Vagina (tissue), 2 donors: ENCODE measurements around the gene PDK4.

Experiments
- CTCF ChIP-seq, 3 experiments: fragments of 450-650 bp in 2 of 3; fragments of 200-600 bp in 1 of 3; sonication (generic) in 1 of 3; IDR thresholded peaks; one replicate each; pipeline ENCODE4 v1.5.1; 2017 to 2019; ENCODE audit warnings: antibody characterized with exemption in 3 of 3, mild to moderate bottlenecking in 2 of 3, moderate library complexity in 2 of 3
- POLR2A ChIP-seq, 2 donors: fragments of 450-650 bp; IDR thresholded peaks; one replicate each; pipeline ENCODE4 v1.6.1; 2017; ENCODE audit warnings: antibody characterized with exemption in 2 of 2, mild to moderate bottlenecking in 2 of 2, moderate library complexity in 2 of 2

- TF ChIP-seq POLR2A (IDR thresholded peaks at IDR 0.05) (no peak), CTCF (IDR thresholded peaks at IDR 0.05) (no peak)
Observed at GRCh38 chr7:95605275-95605674, 9.0 kb upstream of the PDK4 start.
